Vagina (tissue), 2 donors: Measurements from ENCODE around the gene RUNX3. TPM values are rescaled to one million over a fixed set of nuclear protein-coding genes. Genes with fewer than 3 reads are reported as not detected.

Source experiments
- DNase-seq, 2 donors: peaks; one replicate each; pipeline ENCODE4 v3.0.0-alpha.2; 2017; ENCODE audit errors: extremely low spot score in 2 of 2
- H3K27ac ChIP-seq: fragments of 200-600 bp; sonication (generic); one replicate; pipeline ENCODE4 v1.5.1; 2019
- H3K27me3 ChIP-seq: fragments of 200-600 bp; sonication (generic); one replicate; pipeline ENCODE4 v1.5.1; 2019
- H3K36me3 ChIP-seq, 2 donors: fragments of 200-600 bp; sonication (generic); one replicate each; pipeline ENCODE4 v1.5.1; 2017 to 2019
- H3K4me1 ChIP-seq: fragments of 200-600 bp; sonication (generic); one replicate; pipeline ENCODE4 v1.5.1; 2019
- H3K4me3 ChIP-seq, 2 donors: fragments of 200-600 bp; sonication (generic); 1 replicate in 1 of 2; 2 replicates in 1 of 2; pipeline ENCODE4 v1.5.1; 2016 to 2019
- H3K9me3 ChIP-seq: fragments of 200-600 bp; sonication (generic); one replicate; pipeline ENCODE4 v1.5.1; 2019
- CTCF ChIP-seq, 3 experiments: fragments of 450-650 bp in 2 of 3; fragments of 200-600 bp in 1 of 3; sonication (generic) in 1 of 3; IDR thresholded peaks; one replicate each; pipeline ENCODE4 v1.5.1; 2017 to 2019; ENCODE audit warnings: antibody characterized with exemption in 3 of 3, mild to moderate bottlenecking in 2 of 3, moderate library complexity in 2 of 3
- POLR2A ChIP-seq, 2 donors: fragments of 450-650 bp; IDR thresholded peaks; one replicate each; pipeline ENCODE4 v1.6.1; 2017; ENCODE audit warnings: antibody characterized with exemption in 2 of 2, mild to moderate bottlenecking in 2 of 2, moderate library complexity in 2 of 2
- POLR2AphosphoS5 ChIP-seq, 2 donors: sonication (generic); formaldehyde crosslinking; IDR thresholded peaks; one replicate each; pipeline ENCODE4 v1.9.0; 2017; ENCODE audit warnings: antibody characterized with exemption in 2 of 2, mild to moderate bottlenecking in 2 of 2, low read depth in 1 of 2; ENCODE audit not compliant: insufficient read depth in 1 of 2
- intact Hi-C: fragments of 100-400 bp; cut with DNase I; formaldehyde crosslinking; loops from one replicate; pipeline ENCODE4 v1.15.1; 2023
- total RNA-seq: library from RNA; depleted of rRNA; stranded (reverse); fragments of >200 nt; gene quantifications from one replicate; pipeline ENCODE4 v1.2.3, GENCODE V29; 2016

Gene RUNX3
- total RNA-seq, 1 donor from 2014 or later: 4.2 TPM

- no peaks in the 10 kb centered on the region for H3K27me3 ChIP-seq
- intact Hi-C loops: no loop called here
- H3K4me3 ChIP-seq: no peak overlapping the region
- TF ChIP-seq CTCF (IDR thresholded peaks at IDR 0.05) (no peak), POLR2A (IDR thresholded peaks at IDR 0.05) (no peak), POLR2AphosphoS5 (IDR thresholded peaks at IDR 0.05; ENCODE audit: insufficient read depth in 1 of 2, low read depth in 1 of 2) (no peak)
- no peaks in the 10 kb centered on the region for H3K36me3 ChIP-seq
- no peak for DNase-seq
- no peaks in the 10 kb centered on the region for H3K9me3 ChIP-seq
- H3K4me1 ChIP-seq: peaks cover 9% of the 10 kb centered on the region
- H3K27ac ChIP-seq: no peak overlapping the region
Observed at GRCh38 chr1:24915816-24916602, 14.1 kb downstream of the RUNX3 start.

GRCh38 chr1:24914226-24915069, 15.6 kb downstream of the RUNX3 start:
- no peak for DNase-seq
- H3K4me3 ChIP-seq: no peak overlapping the region
- H3K27ac ChIP-seq: no peak overlapping the region
- H3K4me1 ChIP-seq: no peaks in the 10 kb centered on the region
- H3K27me3 ChIP-seq: no peaks in the 10 kb centered on the region
- no peaks in the 10 kb centered on the region for H3K9me3 ChIP-seq
- intact Hi-C loops: no loop called here
- TF ChIP-seq POLR2AphosphoS5 (IDR thresholded peaks at IDR 0.05; ENCODE audit: insufficient read depth in 1 of 2, low read depth in 1 of 2) (no peak), POLR2A (IDR thresholded peaks at IDR 0.05) (no peak), CTCF (IDR thresholded peaks at IDR 0.05) (no peak)
- H3K36me3 ChIP-seq: no peaks in the 10 kb centered on the region

GRCh38 chr1:24913616-24914225, 16.4 kb downstream of the RUNX3 start:
- Histone ChIP-seq H3K4me1 (no peaks in the 10 kb centered on the region), H3K27me3 (no peaks in the 10 kb centered on the region), H3K9me3 (no peaks in the 10 kb centered on the region), H3K36me3 (no peaks in the 10 kb centered on the region), H3K4me3 (no peak overlapping the region), H3K27ac (no peak overlapping the region)
- TF ChIP-seq POLR2A (IDR thresholded peaks at IDR 0.05) (no peak), POLR2AphosphoS5 (IDR thresholded peaks at IDR 0.05; ENCODE audit: insufficient read depth in 1 of 2, low read depth in 1 of 2) (no peak), CTCF (IDR thresholded peaks at IDR 0.05) (no peak)
- intact Hi-C loops: no loop called here
- DNase-seq: no peak

GRCh38 chr1:24913274-24913604, 16.8 kb downstream of the RUNX3 start:
- H3K4me3 ChIP-seq: no peak overlapping the region
- H3K9me3 ChIP-seq: no peaks in the 10 kb centered on the region
- no peaks in the 10 kb centered on the region for H3K36me3 ChIP-seq
- no peak for DNase-seq
- H3K27ac ChIP-seq: no peak overlapping the region
- no peaks in the 10 kb centered on the region for H3K27me3 ChIP-seq
- TF ChIP-seq CTCF (IDR thresholded peaks at IDR 0.05) (no peak), POLR2A (IDR thresholded peaks at IDR 0.05) (no peak)
- no peaks in the 10 kb centered on the region for H3K4me1 ChIP-seq
- intact Hi-C loops: no loop called here
